HUES64 (cell line): ENCODE results near the gene RIMS4. TPM values are rescaled to one million over a fixed set of nuclear protein-coding genes. Genes with fewer than 3 reads are reported as not detected.

ENCODE experiments used
- H3K27ac ChIP-seq: 2 replicates; pipeline ENCODE4 v1.7.0; 2013; ENCODE audit warnings: low read depth, low read length, inconsistent platforms
- H3K27me3 ChIP-seq: 2 replicates; pipeline ENCODE4 v1.6.1; 2013; ENCODE audit warnings: mild to moderate bottlenecking, low read length; ENCODE audit not compliant: insufficient read depth
- H3K36me3 ChIP-seq: 2 replicates; pipeline ENCODE4 v1.6.1; 2013; ENCODE audit warnings: mild to moderate bottlenecking, low read length; ENCODE audit not compliant: insufficient read depth
- H3K4me1 ChIP-seq: 2 replicates; pipeline ENCODE4 v1.6.1; 2013; ENCODE audit warnings: mild to moderate bottlenecking, low read length, moderate library complexity; ENCODE audit not compliant: insufficient read depth
- H3K4me3 ChIP-seq: 2 replicates; pipeline ENCODE4 v1.5.1; 2013; ENCODE audit warnings: mild to moderate bottlenecking, low read length, moderate library complexity
- H3K9ac ChIP-seq: 2 replicates; pipeline ENCODE4 v1.6.1; 2013; ENCODE audit warnings: mild to moderate bottlenecking, low read depth, low read length
- H3K9me3 ChIP-seq: 2 replicates; pipeline ENCODE4 v1.6.1; 2013; ENCODE audit warnings: low read depth, low read length; ENCODE audit not compliant: insufficient read depth
- WGBS: fragments of 150-250, 120-280 bp; methylation state at CpG from one replicate; pipeline ENCODE4 v1.1.7; 2013; ENCODE audit warnings: missing lambda C conversion rate; 5-methylcytosine and 5-hydroxymethylcytosine counted together
- polyA plus RNA-seq, 2 experiments: library from polyadenylated mRNA; stranded (reverse); fragments of 50-300 nt; gene quantifications; one replicate each; pipeline ENCODE4 v1.2.3, GENCODE V29; 2013

The RIMS4 gene
- 7.1 TPM for polyA plus RNA-seq (2013, experiment 1 of 2)
- polyA plus RNA-seq (2013, experiment 2 of 2), result 9.7 TPM

- WGBS, result 6% methylated on average over 89 of the region's 89 CpGs
- H3K4me1 ChIP-seq, result peaks cover 3% of the 10 kb centered on the region; the same call in 1 of the 2 replicates
- H3K4me3 ChIP-seq, result peak within 1 kb of the TSS; percentile 67
- H3K9ac ChIP-seq, result no peak within 1 kb of the TSS; the same call in 1 of the 2 replicates
- no peaks in the 10 kb centered on the region for H3K9me3 ChIP-seq
- H3K27me3 ChIP-seq, result peaks cover 59% of the 10 kb centered on the region
- H3K27ac ChIP-seq, result no peak within 1 kb of the TSS
- H3K36me3 ChIP-seq, result no peaks in the 10 kb centered on the region
Measured at GRCh38 chr20:44810391-44811149, at the start of gene RIMS4. Gene RIMS4 (minus strand): TSS chr20:44810546. CDS start chr20:44810271, 275 bp downstream.

GRCh38 chr20:44858606-44859360 lies 48.4 kb upstream of the RIMS4 start:
- no peaks in the 10 kb centered on the region for H3K27me3 ChIP-seq
- H3K9ac ChIP-seq, result no peak overlapping the region
- H3K4me1 ChIP-seq, result no peaks in the 10 kb centered on the region
- H3K27ac ChIP-seq, result no peak overlapping the region
- H3K9me3 ChIP-seq, result no peaks in the 10 kb centered on the region
- no peak overlapping the region for H3K4me3 ChIP-seq
- no peaks in the 10 kb centered on the region for H3K36me3 ChIP-seq

DNA sequence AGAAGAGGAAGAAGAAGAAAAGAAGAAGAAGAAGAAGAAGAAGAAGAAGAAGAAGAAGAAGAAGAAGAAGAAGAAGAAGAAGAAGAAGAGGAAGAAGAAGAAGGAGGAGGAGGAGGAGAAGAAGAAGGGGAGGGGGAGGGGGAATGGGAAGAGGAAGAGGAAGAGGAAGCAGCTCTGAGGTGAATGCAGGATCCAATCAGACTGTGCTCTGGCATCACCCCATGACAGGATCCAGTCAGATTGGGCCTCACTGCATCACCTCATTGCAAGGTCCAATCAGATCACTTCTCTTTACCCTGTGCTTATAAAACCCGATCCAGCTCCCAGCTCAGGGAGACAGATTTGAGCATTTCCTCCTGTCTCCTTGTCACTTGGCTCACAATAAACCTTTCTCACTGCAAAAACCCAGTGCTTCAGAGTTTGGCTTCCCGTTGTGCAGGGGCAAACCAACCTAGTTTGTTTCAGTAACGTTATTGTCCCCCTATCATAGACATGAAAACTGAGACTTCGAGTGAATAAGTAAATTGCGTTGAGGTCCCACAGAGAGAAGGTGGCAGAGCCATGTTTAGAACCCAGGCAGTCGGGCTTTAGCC lies 46.6 kb upstream of the RIMS4 start:
- Histone ChIP-seq H3K4me3 (no peak overlapping the region), H3K4me1 (no peaks in the 10 kb centered on the region), H3K36me3 (no peaks in the 10 kb centered on the region), H3K9me3 (no peaks in the 10 kb centered on the region), H3K27me3 (no peaks in the 10 kb centered on the region), H3K27ac (no peak overlapping the region), H3K9ac (no peak overlapping the region)
- WGBS, result 94% methylated on average over 6 of the region's 6 CpGs

- no peaks in the 10 kb centered on the region for H3K9me3 ChIP-seq
- 0 out of 2 replicates have a peak, but pooled peaks cover 3% of the 10 kb centered on the region for H3K4me1 ChIP-seq
- WGBS, result 75% methylated on average over 1 of the region's 2 CpGs
- no peaks in the 10 kb centered on the region for H3K36me3 ChIP-seq
- no peaks in the 10 kb centered on the region for H3K27me3 ChIP-seq
- H3K4me3 ChIP-seq, result no peak overlapping the region
- no peak overlapping the region for H3K27ac ChIP-seq
- no peak overlapping the region for H3K9ac ChIP-seq
Measured at GRCh38 chr20:44856442-44856841, 46.1 kb upstream of the RIMS4 start.

DNA sequence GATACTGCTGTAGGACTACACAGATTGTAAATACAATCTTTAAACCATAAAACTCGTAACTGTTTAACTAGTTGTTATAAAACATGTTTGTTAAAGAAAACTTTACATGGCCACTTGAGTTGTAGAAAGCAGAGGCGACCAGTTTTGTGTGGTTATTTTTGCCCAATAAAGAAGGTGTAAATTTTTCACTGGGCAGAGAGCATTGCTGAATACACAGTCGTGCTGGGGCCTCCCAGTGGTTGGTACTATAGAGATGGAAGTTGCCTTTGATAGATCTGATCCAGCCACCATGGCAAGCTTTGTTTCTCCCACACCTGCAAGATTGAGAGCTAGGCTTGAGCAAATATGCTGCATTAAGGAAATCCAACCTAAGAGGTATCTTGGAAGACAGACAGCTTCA lies 41.2 kb upstream of the RIMS4 start:
- no peaks in the 10 kb centered on the region for H3K36me3 ChIP-seq
- H3K9me3 ChIP-seq, result no peaks in the 10 kb centered on the region
- 0 out of 2 replicates have a peak, but pooled peaks cover 3% of the 10 kb centered on the region for H3K4me1 ChIP-seq
- no peaks in the 10 kb centered on the region for H3K27me3 ChIP-seq
- H3K9ac ChIP-seq, result no peak overlapping the region
- H3K4me3 ChIP-seq, result no peak overlapping the region
- WGBS, result 38% methylated on average over 2 of the region's 3 CpGs
- H3K27ac ChIP-seq, result no peak overlapping the region

DNA sequence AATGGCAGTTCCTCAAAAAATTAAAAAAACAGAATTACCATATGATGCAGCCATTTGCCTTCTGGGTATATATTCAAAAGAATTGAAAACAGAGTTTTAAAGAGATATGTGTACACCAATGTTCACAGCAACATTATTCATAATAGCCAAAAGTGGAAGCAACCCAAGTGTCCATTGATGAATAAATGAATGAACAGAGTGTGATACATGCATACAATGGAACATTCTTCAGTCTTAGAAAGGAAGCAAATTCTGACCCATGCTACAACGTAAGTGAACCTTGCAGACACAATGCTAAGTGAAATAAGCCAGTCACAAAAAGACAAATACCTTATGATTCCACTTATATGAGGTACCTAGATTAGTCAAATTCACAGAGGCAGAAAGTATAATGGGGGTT lies 40.5 kb upstream of the RIMS4 start:
- Histone ChIP-seq H3K9me3 (no peaks in the 10 kb centered on the region), H3K27me3 (no peaks in the 10 kb centered on the region), H3K36me3 (no peaks in the 10 kb centered on the region), H3K9ac (no peak overlapping the region), H3K4me3 (no peak overlapping the region), H3K27ac (no peak overlapping the region), H3K4me1 (0 out of 2 replicates have a peak, but pooled peaks cover 3% of the 10 kb centered on the region)
- 80% methylated on average over 1 of the region's 1 CpG for WGBS

- H3K4me1 ChIP-seq, result 0 out of 2 replicates have a peak, but pooled peaks cover 3% of the 10 kb centered on the region
- H3K27ac ChIP-seq, result no peak overlapping the region
- no peaks in the 10 kb centered on the region for H3K9me3 ChIP-seq
- H3K4me3 ChIP-seq, result no peak overlapping the region
- H3K27me3 ChIP-seq, result no peaks in the 10 kb centered on the region
- WGBS, result 77% methylated on average over 3 of the region's 3 CpGs
- no peaks in the 10 kb centered on the region for H3K36me3 ChIP-seq
- H3K9ac ChIP-seq, result no peak overlapping the region
Measured at GRCh38 chr20:44850272-44850671, 39.9 kb upstream of the RIMS4 start.

- Histone ChIP-seq H3K4me1 (0 out of 2 replicates have a peak, but pooled peaks cover 3% of the 10 kb centered on the region), H3K27ac (no peak overlapping the region), H3K36me3 (no peaks in the 10 kb centered on the region), H3K4me3 (no peak overlapping the region), H3K9me3 (no peaks in the 10 kb centered on the region), H3K9ac (no peak overlapping the region), H3K27me3 (no peaks in the 10 kb centered on the region)
- 100% methylated on average over 1 of the region's 1 CpG for WGBS
Measured at GRCh38 chr20:44849703-44850102, 39.4 kb upstream of the RIMS4 start.

- Histone ChIP-seq H3K9me3 (no peaks in the 10 kb centered on the region), H3K4me1 (0 out of 2 replicates have a peak, but pooled peaks cover 3% of the 10 kb centered on the region)
- 86% methylated on average over 4 of the region's 4 CpGs for WGBS
Measured at GRCh38 chr20:44848254-44849015, 38.1 kb upstream of the RIMS4 start.

GRCh38 chr20:44843876-44844275 lies 33.5 kb upstream of the RIMS4 start:
- Histone ChIP-seq H3K36me3 (no peaks in the 10 kb centered on the region), H3K4me1 (no peaks in the 10 kb centered on the region), H3K27ac (no peak overlapping the region), H3K9me3 (0 out of 2 replicates have a peak, but pooled peaks cover 3% of the 10 kb centered on the region), H3K27me3 (no peaks in the 10 kb centered on the region), H3K9ac (no peak overlapping the region), H3K4me3 (no peak overlapping the region)
- WGBS, result 83% methylated on average over 5 of the region's 5 CpGs

More at GRCh38 chr20:44848254-44849015, 38.1 kb upstream of the RIMS4 start:
- Histone ChIP-seq H3K27me3 (no peaks in the 10 kb centered on the region), H3K9ac (no peak overlapping the region), H3K4me3 (no peak overlapping the region), H3K36me3 (no peaks in the 10 kb centered on the region), H3K27ac (no peak overlapping the region)
